HL-60 (cell line): ENCODE data around the gene FBXO24.

ENCODE experiments used
- DNase-seq, 2 experiments: peaks; one replicate each; pipeline ENCODE4 v3.0.0-alpha.2; 2010 to 2020; ENCODE audit warnings: low read depth in 1 of 2, low spot score in 1 of 2
- H3K27ac ChIP-seq: fragments of 250-450 bp; sonication (Bioruptor Pico); replicated peaks from 2 replicates; pipeline ENCODE4 v1.5.1; 2020; ENCODE audit warnings: mild to moderate bottlenecking, moderate library complexity
- H3K27me3 ChIP-seq: fragments of 250-450 bp; sonication (Bioruptor Pico); 2 replicates; pipeline ENCODE4 v1.5.1; 2021; ENCODE audit warnings: mild to moderate bottlenecking, moderate library complexity; ENCODE audit not compliant: insufficient read depth, poor library complexity, severe bottlenecking
- H3K4me3 ChIP-seq: replicated peaks from 2 replicates; pipeline ENCODE4 v1.5.1; 2011; ENCODE audit warnings: mild to moderate bottlenecking, control low read depth, low read length; ENCODE audit not compliant: insufficient read depth
- CTCF ChIP-seq: IDR thresholded peaks from one replicate; pipeline ENCODE4 v1.5.1; 2011; ENCODE audit warnings: low read length, control low read depth, inconsistent platforms; ENCODE audit not compliant: insufficient read depth
- GABPA ChIP-seq: IDR thresholded peaks from 2 replicates; pipeline ENCODE4 v1.6.1; 2012; ENCODE audit warnings: low read depth
- POLR2AphosphoS5 ChIP-seq: IDR thresholded peaks from 2 replicates; pipeline ENCODE4 v1.6.1; 2012; ENCODE audit warnings: low read depth
- REST ChIP-seq: IDR thresholded peaks from 2 replicates; pipeline ENCODE4 v1.6.1; 2012; ENCODE audit warnings: low read depth; ENCODE audit not compliant: insufficient replicate concordance
- SPI1 ChIP-seq: IDR thresholded peaks from 2 replicates; pipeline ENCODE4 v1.6.1; 2012; ENCODE audit warnings: low read depth, mild to moderate bottlenecking, borderline replicate concordance

FBXO24 gene

GRCh38 chr7:100589341-100589947 lies 3.3 kb downstream of the FBXO24 start:
- no peaks in the 10 kb centered on the region for H3K27me3 ChIP-seq
- DNase-seq: no peak
- TF ChIP-seq REST: no peak
- TF ChIP-seq SPI1: no peak
- TF ChIP-seq CTCF: no peak
- no peak for TF ChIP-seq POLR2AphosphoS5
- TF ChIP-seq GABPA: no peak
- H3K4me3 ChIP-seq: no peak overlapping the region
- H3K27ac ChIP-seq: no peak overlapping the region

- no peaks in the 10 kb centered on the region for H3K27me3 ChIP-seq
- H3K4me3 ChIP-seq: no peak overlapping the region
- TF ChIP-seq GABPA (no peak), CTCF (no peak), SPI1 (no peak), REST (no peak), POLR2AphosphoS5 (no peak)
- no peak for DNase-seq
- H3K27ac ChIP-seq: no peak overlapping the region
Observed at GRCh38 chr7:100590077-100590737, 4.1 kb downstream of the FBXO24 start.

- Histone ChIP-seq H3K4me3 (no peak overlapping the region), H3K27ac (no peak overlapping the region), H3K27me3 (no peaks in the 10 kb centered on the region)
- no peak for DNase-seq
- TF ChIP-seq SPI1: no peak
- TF ChIP-seq CTCF: no peak
- no peak for TF ChIP-seq REST
- TF ChIP-seq GABPA: no peak
- no peak for TF ChIP-seq POLR2AphosphoS5
Observed at GRCh38 chr7:100591596-100591995, 5.5 kb downstream of the FBXO24 start.
